Measurements from ENCODE around the gene FSTL5.

The FSTL5 gene

GRCh38 chr4:161577579-161578301 lies 586.1 kb downstream of the FSTL5 start:
- DNase-seq (ENCODE audit: extremely low read depth, low read depth): peak; percentile 12
- TF ChIP-seq CTCF (IDR thresholded peaks at IDR 0.05; ENCODE audit: low read depth, low read length): no peak

GRCh38 chr4:161573836-161574235 lies 590.0 kb downstream of the FSTL5 start:
- no peak for DNase-seq (ENCODE audit: extremely low read depth, low read depth)
- no peak for TF ChIP-seq CTCF (IDR thresholded peaks at IDR 0.05; ENCODE audit: low read depth, low read length)

GRCh38 chr4:161564230-161564834 lies 599.5 kb downstream of the FSTL5 start:
- TF ChIP-seq CTCF (IDR thresholded peaks at IDR 0.05; ENCODE audit: low read depth, low read length): peak; percentile 22
- no peak for DNase-seq (ENCODE audit: extremely low read depth, low read depth)

GRCh38 chr4:161555689-161556660 lies 607.8 kb downstream of the FSTL5 start:
- TF ChIP-seq CTCF (IDR thresholded peaks at IDR 0.05; ENCODE audit: low read depth, low read length): no peak
- DNase-seq (ENCODE audit: extremely low read depth, low read depth): no peak

- no peak for TF ChIP-seq CTCF (IDR thresholded peaks at IDR 0.05; ENCODE audit: low read depth, low read length)
- no peak for DNase-seq (ENCODE audit: extremely low read depth, low read depth)
These were observed 609.3 kb downstream of the FSTL5 start for GRCh38 chr4:161554372-161554990.

GRCh38 chr4:161546902-161547301 lies 616.9 kb downstream of the FSTL5 start:
- no peak for DNase-seq (ENCODE audit: extremely low read depth, low read depth)
- TF ChIP-seq CTCF (IDR thresholded peaks at IDR 0.05; ENCODE audit: low read depth, low read length): no peak
